AG09309 (cell line): ENCODE data around the gene LRRC8B.

Source experiments
- DNase-seq: peaks from one replicate; pipeline ENCODE4 v3.0.0-alpha.2; 2010; ENCODE audit warnings: low read depth
- H3K4me3 ChIP-seq: 2 replicates; pipeline ENCODE4 v1.5.1; 2011; ENCODE audit warnings: mild to moderate bottlenecking, low read depth, low read length, moderate library complexity; ENCODE audit not compliant: control insufficient read depth
- CTCF ChIP-seq: IDR thresholded peaks from 2 replicates; pipeline ENCODE4 v1.5.1; 2011; ENCODE audit warnings: mild to moderate bottlenecking, low read depth, low read length, inconsistent platforms; ENCODE audit not compliant: insufficient read depth, control insufficient read depth; ENCODE audit errors: missing control alignments

Gene LRRC8B

GRCh38 chr1:89523572-89524368, 859 bp upstream of the LRRC8B start:
- no peak for DNase-seq
- no peak for TF ChIP-seq CTCF
- H3K4me3 ChIP-seq, result peak overlapping the region; percentile 84

GRCh38 chr1:89525169-89525855, 683 bp downstream of the LRRC8B start:
- DNase-seq, result no peak
- peak overlapping the region; percentile 84 for H3K4me3 ChIP-seq
- no peak for TF ChIP-seq CTCF

- DNase-seq, result no peak
- H3K4me3 ChIP-seq, result no peak overlapping the region
- TF ChIP-seq CTCF, result no peak
Measured at GRCh38 chr1:89527256-89527655, 2.6 kb downstream of the LRRC8B start.

- H3K4me3 ChIP-seq, result no peak overlapping the region
- no peak for DNase-seq
- TF ChIP-seq CTCF, result no peak
Measured at GRCh38 chr1:89527750-89528381, 3.2 kb downstream of the LRRC8B start.

- TF ChIP-seq CTCF, result no peak
- no peak for DNase-seq
- no peak overlapping the region for H3K4me3 ChIP-seq
Measured at GRCh38 chr1:89528382-89528780, 3.8 kb downstream of the LRRC8B start.

GRCh38 chr1:89529196-89529595, 4.6 kb downstream of the LRRC8B start:
- H3K4me3 ChIP-seq, result no peak overlapping the region
- DNase-seq, result no peak
- no peak for TF ChIP-seq CTCF
